NB4 (cell line): ENCODE results near the gene ERFL.
A peak's percentile ranks its signal among the peaks of the same experiment; 100 is the strongest.

ENCODE experiments used
- DNase-seq: peaks from one replicate; pipeline ENCODE4 v3.0.0; 2010; ENCODE audit warnings: low read depth
- H3K4me3 ChIP-seq: one replicate; pipeline ENCODE4 v1.5.1; 2011; ENCODE audit warnings: mild to moderate bottlenecking, low read depth, low read length, moderate library complexity
- MAX ChIP-seq: IDR thresholded peaks from 2 replicates; pipeline ENCODE4 v1.6.1; 2011; ENCODE audit warnings: low read depth, low read length
- MYC ChIP-seq: IDR thresholded peaks from 2 replicates; pipeline ENCODE4 v1.6.1; 2011; ENCODE audit warnings: low read depth, low read length
- POLR2A ChIP-seq: IDR thresholded peaks from 2 replicates; pipeline ENCODE4 v1.6.1; 2011; ENCODE audit warnings: mild to moderate bottlenecking; ENCODE audit not compliant: insufficient read length; ENCODE audit errors: extremely low read depth
- TF ChIP-seq, protein P1 (sequence below): IDR thresholded peaks from one replicate; pipeline ENCODE4 v1.5.1; 2012; ENCODE audit warnings: low read depth, low read length

ERFL gene

DNA sequence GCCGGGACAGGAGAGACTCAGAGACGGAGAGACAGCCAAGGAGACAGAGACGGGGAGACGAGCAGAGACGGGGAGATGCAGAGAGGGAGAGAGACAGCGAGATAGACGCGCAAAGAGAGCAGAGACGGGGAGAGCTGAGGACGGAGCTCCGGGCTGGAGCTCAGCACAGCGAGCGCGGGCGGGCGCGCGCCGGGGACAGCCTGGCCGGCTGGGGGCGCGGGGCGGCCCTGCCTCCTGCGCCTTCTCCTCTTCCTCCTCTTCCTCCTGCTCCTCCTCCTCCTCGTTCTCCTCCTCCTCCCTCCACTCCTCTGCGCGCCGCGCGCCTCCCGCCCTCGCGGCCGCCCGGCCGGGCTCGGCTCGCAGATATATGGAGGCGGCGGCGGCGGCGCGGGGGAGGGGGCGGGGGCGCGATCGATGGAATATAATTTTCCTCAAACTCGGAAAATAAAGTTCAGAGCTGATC lies at the start of gene ERFL:
TSS of gene ERFL (minus strand) at position 229 of the 463 bp plus-strand sequence. CDS start 15,530 bp downstream, outside the sequence.
- H3K4me3 ChIP-seq, result no peak within 1 kb of the TSS
- DNase-seq, result peak; percentile 28
- TF ChIP-seq, protein P1, sequence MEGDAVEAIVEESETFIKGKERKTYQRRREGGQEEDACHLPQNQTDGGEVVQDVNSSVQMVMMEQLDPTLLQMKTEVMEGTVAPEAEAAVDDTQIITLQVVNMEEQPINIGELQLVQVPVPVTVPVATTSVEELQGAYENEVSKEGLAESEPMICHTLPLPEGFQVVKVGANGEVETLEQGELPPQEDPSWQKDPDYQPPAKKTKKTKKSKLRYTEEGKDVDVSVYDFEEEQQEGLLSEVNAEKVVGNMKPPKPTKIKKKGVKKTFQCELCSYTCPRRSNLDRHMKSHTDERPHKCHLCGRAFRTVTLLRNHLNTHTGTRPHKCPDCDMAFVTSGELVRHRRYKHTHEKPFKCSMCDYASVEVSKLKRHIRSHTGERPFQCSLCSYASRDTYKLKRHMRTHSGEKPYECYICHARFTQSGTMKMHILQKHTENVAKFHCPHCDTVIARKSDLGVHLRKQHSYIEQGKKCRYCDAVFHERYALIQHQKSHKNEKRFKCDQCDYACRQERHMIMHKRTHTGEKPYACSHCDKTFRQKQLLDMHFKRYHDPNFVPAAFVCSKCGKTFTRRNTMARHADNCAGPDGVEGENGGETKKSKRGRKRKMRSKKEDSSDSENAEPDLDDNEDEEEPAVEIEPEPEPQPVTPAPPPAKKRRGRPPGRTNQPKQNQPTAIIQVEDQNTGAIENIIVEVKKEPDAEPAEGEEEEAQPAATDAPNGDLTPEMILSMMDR, result no peak
- TF ChIP-seq POLR2A (no peak), MAX (no peak), MYC (no peak)

GRCh38 chr19:41977916-41978315 lies 49.7 kb upstream of the ERFL start:
- no peak for TF ChIP-seq MAX
- TF ChIP-seq POLR2A, result no peak
- no peak overlapping the region for H3K4me3 ChIP-seq
- DNase-seq, result no peak

DNA sequence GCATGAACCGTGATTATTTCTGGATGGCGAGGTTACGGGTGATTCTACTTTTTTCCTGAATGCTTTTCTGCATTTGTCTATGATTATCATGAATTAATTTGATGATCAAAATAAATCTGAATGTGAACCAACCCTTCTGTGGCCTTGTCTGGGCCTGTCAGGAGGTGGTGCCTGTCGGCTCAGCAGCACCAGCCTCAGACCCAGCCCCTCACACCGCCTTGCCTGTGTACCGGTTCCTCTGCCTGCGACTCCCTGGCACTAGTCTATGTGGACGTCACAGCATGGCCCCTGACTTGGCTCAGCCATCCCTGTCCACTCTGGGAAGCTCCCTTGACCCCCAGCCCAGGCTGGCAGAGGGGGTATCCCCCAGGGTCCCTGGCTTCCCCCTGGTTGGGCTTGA lies 46.4 kb upstream of the ERFL start:
- DNase-seq, result no peak
- H3K4me3 ChIP-seq, result no peak overlapping the region
- TF ChIP-seq MYC (no peak), POLR2A (no peak), MAX (no peak)
- TF ChIP-seq, protein P1, result no peak

DNA sequence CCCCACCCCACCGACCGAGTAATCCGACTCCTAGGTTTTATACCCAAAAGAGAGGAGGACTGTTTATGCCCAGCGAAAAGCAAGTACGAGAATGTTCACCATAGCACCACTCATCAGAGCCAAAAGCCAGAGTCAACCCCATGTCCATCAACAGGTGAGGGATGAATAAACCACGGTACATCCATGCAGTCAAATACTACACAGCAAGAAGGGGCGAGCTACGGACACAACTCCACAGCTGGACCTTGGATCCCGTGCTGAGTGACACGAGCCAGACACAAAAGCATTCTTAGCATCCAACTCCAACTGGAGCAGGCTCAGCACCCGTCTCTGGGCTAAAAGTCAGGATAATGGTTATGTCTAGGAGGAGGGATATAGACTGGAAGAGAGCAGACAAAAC lies 43.1 kb upstream of the ERFL start:
- TF ChIP-seq MAX (no peak), POLR2A (no peak), MYC (no peak)
- TF ChIP-seq, protein P1, result no peak
- DNase-seq, result no peak
- H3K4me3 ChIP-seq, result no peak overlapping the region

DNA sequence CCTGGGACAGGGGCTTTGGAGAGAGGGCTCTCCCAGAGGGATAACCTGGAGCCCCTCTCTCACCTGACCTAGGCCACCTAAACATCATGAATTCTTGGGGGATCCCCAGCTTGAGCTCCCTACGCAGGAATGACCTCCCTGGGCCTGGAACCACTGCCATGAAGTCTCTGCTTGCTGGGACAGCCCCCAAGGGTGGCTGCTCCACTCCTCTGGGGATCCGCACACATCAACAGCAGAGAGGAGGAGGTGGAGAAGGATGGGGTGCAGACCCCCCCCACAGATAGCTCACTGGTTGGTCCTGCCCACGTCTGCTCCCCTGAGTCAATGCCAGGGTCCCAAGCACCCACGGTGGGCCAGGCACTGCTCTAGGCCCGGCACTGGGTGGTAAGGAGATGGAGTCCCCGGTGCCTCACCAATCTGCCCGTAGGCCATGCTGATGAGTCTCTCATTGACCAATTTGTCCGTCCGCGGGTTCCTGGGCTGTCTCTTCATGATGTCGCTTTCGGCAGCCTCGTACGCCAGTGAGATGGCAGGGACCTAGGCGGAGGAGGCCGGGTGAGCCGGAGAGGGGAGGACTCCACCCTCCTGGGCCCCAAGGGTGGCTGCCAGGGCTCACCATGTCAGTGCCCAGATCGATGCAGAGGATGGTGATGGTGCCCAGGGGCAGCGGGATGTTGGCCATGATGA lies 41.7 kb upstream of the ERFL start:
- no peak overlapping the region for H3K4me3 ChIP-seq
- TF ChIP-seq MYC (no peak), MAX (no peak), POLR2A (no peak)
- TF ChIP-seq, protein P1, result no peak
- DNase-seq, result no peak

- TF ChIP-seq MYC (no peak), MAX (no peak), POLR2A (no peak)
- TF ChIP-seq, protein P1, result no peak
- H3K4me3 ChIP-seq, result no peak overlapping the region
- DNase-seq, result no peak
These were observed 40.7 kb upstream of the ERFL start for GRCh38 chr19:41968751-41969595.
